NOMO-1 treated with dmso at 0.1 percent for 144 hours (cell line): Measurements from ENCODE around the gene FOS.

Source experiments
- DNase-seq: peaks from one replicate; lab custom pipeline; 2025; ENCODE audit not compliant: unreplicated experiment; lab: John Stamatoyannopoulos, UW

Gene FOS

DNA sequence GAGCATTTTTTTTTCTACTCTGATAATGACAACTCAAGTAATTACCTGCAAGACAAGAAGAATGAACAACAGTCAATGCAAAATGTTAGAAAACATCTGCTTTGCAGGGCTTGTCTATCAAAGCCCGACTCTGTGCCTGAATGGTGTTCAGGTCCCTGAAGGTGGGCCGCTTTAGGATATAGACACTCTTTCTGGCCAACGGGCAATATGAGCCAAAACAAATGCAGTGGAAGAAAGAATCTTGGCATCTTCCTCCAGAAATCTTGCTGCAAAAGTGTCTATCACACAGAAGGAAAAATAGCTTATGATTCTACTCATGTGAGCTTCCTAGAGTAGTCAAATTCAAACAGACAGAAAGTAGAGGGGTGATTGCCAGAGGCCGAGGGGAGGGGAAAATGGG is 32.7 kb downstream of the FOS start:
- no peak for DNase-seq

GRCh38 chr14:75312341-75312740 is 33.7 kb downstream of the FOS start:
- peak; percentile 74 for DNase-seq

DNA sequence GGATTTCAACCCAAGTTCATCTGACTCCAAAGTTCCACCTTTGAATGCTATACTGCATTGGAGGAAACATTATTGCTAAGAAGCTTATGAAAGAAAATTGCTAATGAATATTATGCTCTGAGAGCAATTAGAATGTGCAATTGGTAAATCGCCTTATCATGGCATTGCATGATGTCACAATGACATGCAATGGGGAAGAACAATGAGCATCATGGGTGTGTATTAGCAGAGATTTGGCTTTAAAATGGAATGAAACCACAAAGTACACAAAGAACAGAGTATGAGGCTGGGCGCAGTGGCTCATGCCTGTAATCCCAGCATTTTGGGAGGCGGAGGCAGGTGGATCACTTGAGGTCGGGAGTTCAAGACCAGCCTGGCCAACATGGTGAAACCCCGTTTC is 34.7 kb downstream of the FOS start:
- DNase-seq, result no peak

- no peak for DNase-seq
Measured at GRCh38 chr14:75315144-75315543, 36.5 kb downstream of the FOS start.

DNA sequence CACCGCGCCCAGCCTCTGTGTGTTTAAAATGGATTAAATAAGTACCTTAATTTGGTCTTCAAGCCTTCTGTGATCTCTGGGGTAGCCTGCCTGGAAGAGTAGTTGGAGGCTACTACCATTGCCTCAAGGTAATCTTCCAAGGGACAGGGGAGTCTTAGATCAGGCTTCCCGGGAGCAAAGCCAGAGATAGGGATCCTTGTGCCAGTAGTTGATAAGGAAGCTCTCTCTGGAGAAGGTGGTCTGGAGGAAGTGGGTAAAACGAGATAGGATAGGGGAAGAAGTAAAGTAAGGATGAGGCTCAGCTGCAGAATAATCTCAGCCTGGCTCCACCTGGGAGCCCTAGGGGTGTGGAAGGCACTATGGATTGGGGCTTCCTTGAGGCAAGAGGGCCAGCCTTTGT is 38.5 kb downstream of the FOS start:
- no peak for DNase-seq

DNA sequence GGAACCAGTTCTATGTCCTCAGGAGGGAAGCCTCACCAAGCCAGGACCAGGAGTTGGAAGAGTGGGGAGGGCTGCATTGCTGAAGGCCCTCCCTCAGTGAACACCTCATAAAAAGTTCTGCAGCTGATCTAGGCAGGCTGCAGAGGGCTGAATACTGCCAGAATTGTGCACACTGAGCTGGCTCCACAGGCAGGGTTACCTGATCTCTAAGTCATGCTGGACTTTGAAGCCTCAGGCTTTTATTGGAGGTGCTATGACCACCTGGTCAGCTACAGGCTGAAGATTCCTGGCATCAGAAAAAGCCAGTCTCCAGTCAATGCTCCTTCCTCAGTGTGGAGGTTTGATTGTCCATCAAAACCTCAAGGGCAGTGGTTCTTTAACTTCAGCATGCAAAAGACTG is 39.7 kb downstream of the FOS start:
- DNase-seq, result no peak

- no peak for DNase-seq
Measured at GRCh38 chr14:75319021-75319420, 40.4 kb downstream of the FOS start.

GRCh38 chr14:75320196-75320595 is 41.6 kb downstream of the FOS start:
- DNase-seq, result no peak

GRCh38 chr14:75322746-75323145 is 44.1 kb downstream of the FOS start:
- no peak for DNase-seq

DNA sequence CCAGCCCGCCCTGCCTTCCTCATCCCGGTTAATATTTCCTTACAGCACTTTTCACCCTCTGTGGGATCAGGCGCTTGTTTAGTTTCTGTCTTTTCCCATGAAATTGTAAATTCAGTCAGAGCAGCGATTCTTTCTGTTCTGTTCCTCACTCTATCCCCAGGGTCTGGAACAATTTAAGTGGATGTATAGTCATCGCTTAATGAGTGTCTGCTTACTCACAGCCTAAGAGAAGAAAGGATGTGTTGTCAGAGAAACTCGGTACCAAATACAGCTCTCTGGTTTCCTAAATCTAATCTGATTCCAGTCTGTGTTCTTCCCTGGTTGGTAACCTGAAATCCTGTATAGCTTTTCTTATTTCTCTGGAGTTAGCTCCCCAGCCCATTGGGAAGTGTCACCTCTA is 44.9 kb downstream of the FOS start:
- no peak for DNase-seq

GRCh38 chr14:75328558-75329155 is 50.0 kb downstream of the FOS start:
- no peak for DNase-seq

DNA sequence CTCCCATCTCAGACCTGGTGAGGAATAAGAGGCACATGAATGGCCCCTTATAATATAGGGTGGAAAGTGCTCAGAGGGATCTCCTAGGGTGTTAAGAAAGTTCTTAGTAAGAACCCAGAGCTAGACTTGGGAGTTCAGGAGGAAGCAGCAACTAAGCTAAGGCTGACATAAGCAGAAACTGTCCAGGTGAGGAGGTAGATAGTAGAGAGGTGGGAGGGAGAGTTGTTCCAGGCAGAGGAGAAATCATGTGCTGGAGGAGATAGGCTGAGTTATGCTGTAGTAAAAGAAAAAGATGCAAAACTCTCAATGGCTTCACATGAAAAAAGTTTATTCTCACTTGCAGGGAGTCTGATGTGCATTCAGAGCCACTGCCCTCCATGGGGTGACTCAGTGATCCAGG is 50.7 kb downstream of the FOS start:
- no peak for DNase-seq

- DNase-seq, result no peak
Measured at GRCh38 chr14:75331471-75331870, 52.8 kb downstream of the FOS start.
